Right lobe of liver (tissue), 4 donors: Measurements from ENCODE around the gene CFH.

ENCODE experiments used
- POLR2A ChIP-seq: fragments of 450-650 bp; IDR thresholded peaks from one replicate; pipeline ENCODE4 v1.6.1; 2017; ENCODE audit warnings: antibody characterized with exemption, mild to moderate bottlenecking
- TF ChIP-seq, protein P1 (sequence below), 4 donors: fragments of 200-600 bp in 3 of 4; fragments of 450-650 bp in 1 of 4; IDR thresholded peaks; one replicate each; pipeline versions ENCODE4 v1.5.1 to v1.8.0; 2016 to 2022; ENCODE audit warnings: antibody characterized with exemption in 4 of 4, mild to moderate bottlenecking in 2 of 4
- donor health status: DM: no; HTN: no; CAD: no.
- donor health status: DM: no; HTN: no; CAD: no.
- donor health status: DM: no; HTN: yes; CAD: no.

DNA sequence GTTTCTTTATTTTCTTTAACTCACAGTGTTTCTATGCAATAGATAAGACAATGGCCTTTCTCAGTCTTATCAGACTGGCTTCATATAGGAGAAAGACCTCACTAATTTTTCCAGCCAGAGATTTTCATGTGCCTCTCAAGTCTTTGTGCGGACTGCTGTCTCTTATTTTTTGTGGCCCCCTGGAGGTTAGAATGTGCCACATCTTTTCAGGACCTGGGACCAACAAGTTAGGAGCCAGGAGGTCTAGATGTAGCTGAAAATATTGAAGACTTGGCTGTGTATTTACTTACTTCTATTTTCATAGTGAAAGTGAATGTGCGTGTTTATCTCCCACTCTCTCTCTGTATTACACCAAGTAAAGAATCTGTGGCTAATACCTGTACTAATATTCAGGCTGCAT is 80.7 kb downstream of the CFH start:
- no peak for TF ChIP-seq POLR2A
- TF ChIP-seq, protein P1, sequence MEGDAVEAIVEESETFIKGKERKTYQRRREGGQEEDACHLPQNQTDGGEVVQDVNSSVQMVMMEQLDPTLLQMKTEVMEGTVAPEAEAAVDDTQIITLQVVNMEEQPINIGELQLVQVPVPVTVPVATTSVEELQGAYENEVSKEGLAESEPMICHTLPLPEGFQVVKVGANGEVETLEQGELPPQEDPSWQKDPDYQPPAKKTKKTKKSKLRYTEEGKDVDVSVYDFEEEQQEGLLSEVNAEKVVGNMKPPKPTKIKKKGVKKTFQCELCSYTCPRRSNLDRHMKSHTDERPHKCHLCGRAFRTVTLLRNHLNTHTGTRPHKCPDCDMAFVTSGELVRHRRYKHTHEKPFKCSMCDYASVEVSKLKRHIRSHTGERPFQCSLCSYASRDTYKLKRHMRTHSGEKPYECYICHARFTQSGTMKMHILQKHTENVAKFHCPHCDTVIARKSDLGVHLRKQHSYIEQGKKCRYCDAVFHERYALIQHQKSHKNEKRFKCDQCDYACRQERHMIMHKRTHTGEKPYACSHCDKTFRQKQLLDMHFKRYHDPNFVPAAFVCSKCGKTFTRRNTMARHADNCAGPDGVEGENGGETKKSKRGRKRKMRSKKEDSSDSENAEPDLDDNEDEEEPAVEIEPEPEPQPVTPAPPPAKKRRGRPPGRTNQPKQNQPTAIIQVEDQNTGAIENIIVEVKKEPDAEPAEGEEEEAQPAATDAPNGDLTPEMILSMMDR (IDR thresholded peaks at IDR 0.05), result peak in 3 of 4 donors; percentile 18 to 28 (median 20)
